ENCODE measurements around the gene SYS1. TPM values are rescaled to one million over a fixed set of nuclear protein-coding genes. Genes with fewer than 3 reads are reported as not detected.

Gene SYS1
- total and polyA plus RNA-seq, 10 donors, result 15.1 to 69.8 (median 32.2) TPM

DNA sequence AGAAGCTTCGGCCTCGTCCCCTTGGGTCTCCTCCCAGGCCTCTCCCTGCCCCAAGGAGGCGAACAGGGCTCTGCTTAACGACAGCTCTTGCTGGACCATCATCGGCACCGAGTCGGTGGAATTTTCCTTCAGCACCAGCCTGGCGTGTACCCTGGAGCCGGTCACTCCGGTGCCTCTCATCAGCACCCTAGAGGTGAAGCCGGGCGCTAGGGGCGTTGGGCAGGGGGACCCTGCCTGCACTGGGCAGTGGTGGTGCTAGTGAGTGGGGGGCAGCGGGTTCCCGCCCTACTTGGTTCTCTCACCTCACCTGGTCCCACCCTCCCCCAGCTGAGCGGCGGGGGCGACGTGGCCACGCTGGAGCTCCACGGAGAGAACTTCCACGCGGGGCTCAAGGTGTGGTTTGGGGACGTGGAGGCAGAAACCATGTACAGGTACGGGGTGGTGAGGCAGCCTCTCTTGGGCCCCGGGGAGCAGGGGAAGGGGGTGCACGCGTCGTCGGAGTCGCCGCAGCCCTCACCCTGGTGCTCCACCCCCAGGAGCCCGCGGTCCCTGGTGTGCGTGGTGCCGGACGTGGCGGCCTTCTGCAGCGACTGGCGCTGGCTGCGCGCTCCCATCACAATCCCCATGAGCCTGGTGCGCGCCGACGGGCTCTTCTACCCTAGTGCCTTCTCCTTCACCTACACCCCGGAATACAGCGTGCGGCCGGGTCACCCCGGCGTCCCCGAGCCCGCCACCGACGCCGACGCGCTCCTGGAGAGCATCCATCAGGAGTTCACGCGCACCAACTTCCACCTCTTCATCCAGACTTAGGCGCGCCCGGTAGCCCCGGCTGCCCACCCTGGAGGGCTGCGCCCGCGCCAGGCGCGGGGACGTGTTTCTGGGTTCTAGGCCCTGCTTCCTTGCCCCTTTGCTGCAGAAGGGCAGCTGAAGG is 46.5 kb upstream of the SYS1 start:
- Histone ChIP-seq H3K27me3 (replicated peaks in 1 of 7) (peaks cover 0 to 62% (median 22%) of the 10 kb centered on the region in 7 donors), H3K4me3 (no peak overlapping the region), H3K27ac (no peak overlapping the region), H3K9me3 (no peaks in the 10 kb centered on the region), H3K4me1 (peaks cover 3 to 52% (median 33%) of the 10 kb centered on the region in 6 donors), H3K36me3 (no peaks in the 10 kb centered on the region)
- WGBS, 5 donors, result 26 to 55% (median 35%) methylated on average over 16 to 71 of the region's 71 CpGs
- no peak for DNase-seq
- intact Hi-C loops (cut with DNase I; ENCODE audit: low total_unique reads), result loop anchor here (5.0 kb wide), 1 partner anchor 456 kb away; no protein-coding TSS in a partner anchor
- no peak for TF ChIP-seq POLR2AphosphoS5 (IDR thresholded peaks at IDR 0.05)
- no peak for TF ChIP-seq POLR2A (IDR thresholded peaks at IDR 0.05)
- TF ChIP-seq, protein P1, sequence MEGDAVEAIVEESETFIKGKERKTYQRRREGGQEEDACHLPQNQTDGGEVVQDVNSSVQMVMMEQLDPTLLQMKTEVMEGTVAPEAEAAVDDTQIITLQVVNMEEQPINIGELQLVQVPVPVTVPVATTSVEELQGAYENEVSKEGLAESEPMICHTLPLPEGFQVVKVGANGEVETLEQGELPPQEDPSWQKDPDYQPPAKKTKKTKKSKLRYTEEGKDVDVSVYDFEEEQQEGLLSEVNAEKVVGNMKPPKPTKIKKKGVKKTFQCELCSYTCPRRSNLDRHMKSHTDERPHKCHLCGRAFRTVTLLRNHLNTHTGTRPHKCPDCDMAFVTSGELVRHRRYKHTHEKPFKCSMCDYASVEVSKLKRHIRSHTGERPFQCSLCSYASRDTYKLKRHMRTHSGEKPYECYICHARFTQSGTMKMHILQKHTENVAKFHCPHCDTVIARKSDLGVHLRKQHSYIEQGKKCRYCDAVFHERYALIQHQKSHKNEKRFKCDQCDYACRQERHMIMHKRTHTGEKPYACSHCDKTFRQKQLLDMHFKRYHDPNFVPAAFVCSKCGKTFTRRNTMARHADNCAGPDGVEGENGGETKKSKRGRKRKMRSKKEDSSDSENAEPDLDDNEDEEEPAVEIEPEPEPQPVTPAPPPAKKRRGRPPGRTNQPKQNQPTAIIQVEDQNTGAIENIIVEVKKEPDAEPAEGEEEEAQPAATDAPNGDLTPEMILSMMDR (IDR thresholded peaks at IDR 0.05 in 8 of 11, conservative IDR thresholded peaks at IDR 0.05 in 3 of 11), result no peak

- Histone ChIP-seq H3K36me3 (no peaks in the 10 kb centered on the region), H3K27me3 (replicated peaks in 1 of 7) (peaks cover 0 to 48% (median 17%) of the 10 kb centered on the region in 7 donors), H3K4me1 (peaks cover 3 to 51% (median 29%) of the 10 kb centered on the region in 6 donors), H3K9me3 (no peaks in the 10 kb centered on the region), H3K27ac (no peak overlapping the region), H3K4me3 (no peak overlapping the region)
- intact Hi-C loops (cut with DNase I; ENCODE audit: low total_unique reads), result loop anchor here (5.0 kb wide), 1 partner anchor 454 kb away; no protein-coding TSS in a partner anchor
- TF ChIP-seq, protein P1 (IDR thresholded peaks at IDR 0.05 in 8 of 11, conservative IDR thresholded peaks at IDR 0.05 in 3 of 11), result no peak
- TF ChIP-seq POLR2AphosphoS5 (IDR thresholded peaks at IDR 0.05) (no peak), POLR2A (IDR thresholded peaks at IDR 0.05) (no peak)
- no peak for DNase-seq
- WGBS, 5 donors, result 71 to 95% (median 78%) methylated on average over 3 of the region's 3 CpGs
Observed at GRCh38 chr20:45317826-45318225, 45.1 kb upstream of the SYS1 start.

DNA sequence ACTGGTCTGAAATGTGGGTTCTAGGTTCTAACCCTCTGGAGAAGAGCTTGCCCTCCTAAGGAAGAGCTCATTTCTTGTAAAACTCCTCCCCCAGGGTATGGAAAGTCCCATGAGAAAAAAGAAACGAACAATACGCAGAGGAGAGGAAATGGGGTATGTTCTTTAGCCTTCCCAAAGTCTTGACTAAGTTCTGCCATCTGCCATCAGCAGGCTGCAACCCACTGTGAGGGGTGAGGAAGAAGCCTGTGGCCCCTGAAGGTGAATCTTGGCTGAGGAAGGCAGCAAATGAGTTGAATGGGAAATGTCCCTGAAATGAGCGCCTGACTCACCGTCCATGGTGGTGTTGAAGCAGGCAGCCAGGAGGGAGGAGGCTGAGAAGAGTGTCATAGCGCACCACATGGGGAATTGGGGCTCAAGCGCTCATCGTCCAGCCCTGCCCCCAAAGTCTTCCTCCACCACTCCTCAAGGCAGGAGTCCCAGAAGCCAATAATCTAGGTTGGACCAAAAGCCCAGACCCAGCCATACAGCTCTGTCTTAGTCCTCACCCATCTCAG is 44.5 kb upstream of the SYS1 start:
- 64 to 69% (median 66%) methylated on average over 7 of the region's 7 CpGs for WGBS, 5 donors
- Histone ChIP-seq H3K4me3 (no peak overlapping the region), H3K27ac (no peak overlapping the region), H3K9me3 (no peaks in the 10 kb centered on the region), H3K36me3 (no peaks in the 10 kb centered on the region), H3K27me3 (replicated peaks in 1 of 7) (peaks cover 0 to 42% (median 17%) of the 10 kb centered on the region in 7 donors), H3K4me1 (peaks cover 3 to 55% (median 30%) of the 10 kb centered on the region in 6 donors)
- no peak for DNase-seq
- no peak for TF ChIP-seq POLR2AphosphoS5 (IDR thresholded peaks at IDR 0.05)
- TF ChIP-seq POLR2A (IDR thresholded peaks at IDR 0.05), result no peak
- TF ChIP-seq, protein P1 (IDR thresholded peaks at IDR 0.05 in 8 of 11, conservative IDR thresholded peaks at IDR 0.05 in 3 of 11), result no peak
- intact Hi-C loops (cut with DNase I; ENCODE audit: low total_unique reads), result loop anchor here (5.0 kb wide), 1 partner anchor 454 kb away; no protein-coding TSS in a partner anchor

GRCh38 chr20:45318948-45319347 is 44.0 kb upstream of the SYS1 start:
- Histone ChIP-seq H3K4me3 (no peak overlapping the region), H3K36me3 (no peaks in the 10 kb centered on the region), H3K27me3 (replicated peaks in 1 of 7) (peaks cover 0 to 37% (median 17%) of the 10 kb centered on the region in 7 donors), H3K9me3 (no peaks in the 10 kb centered on the region), H3K4me1 (peaks cover 3 to 55% (median 30%) of the 10 kb centered on the region in 6 donors), H3K27ac (no peak overlapping the region)
- TF ChIP-seq, protein P1 (IDR thresholded peaks at IDR 0.05 in 8 of 11, conservative IDR thresholded peaks at IDR 0.05 in 3 of 11), result no peak
- no peak for TF ChIP-seq POLR2A (IDR thresholded peaks at IDR 0.05)
- no peak for TF ChIP-seq POLR2AphosphoS5 (IDR thresholded peaks at IDR 0.05)
- no peak for DNase-seq
- intact Hi-C loops (cut with DNase I; ENCODE audit: low total_unique reads), result loop anchor here (5.0 kb wide), 1 partner anchor 453 kb away; no protein-coding TSS in a partner anchor
- WGBS, 5 donors, result 46 to 70% (median 59%) methylated on average over 2 of the region's 2 CpGs

Data from spleen (tissue), 11 donors.